Activated CD8-positive, alpha-beta memory T cell treated with anti-CD3 and anti-CD28 coated beads for 24 hours (primary cell): ENCODE measurements around the gene KRT23.

Source experiments
- DNase-seq: peaks from one replicate; pipeline ENCODE4 v3.0.0-alpha.2; 2020

Gene KRT23, protein sequence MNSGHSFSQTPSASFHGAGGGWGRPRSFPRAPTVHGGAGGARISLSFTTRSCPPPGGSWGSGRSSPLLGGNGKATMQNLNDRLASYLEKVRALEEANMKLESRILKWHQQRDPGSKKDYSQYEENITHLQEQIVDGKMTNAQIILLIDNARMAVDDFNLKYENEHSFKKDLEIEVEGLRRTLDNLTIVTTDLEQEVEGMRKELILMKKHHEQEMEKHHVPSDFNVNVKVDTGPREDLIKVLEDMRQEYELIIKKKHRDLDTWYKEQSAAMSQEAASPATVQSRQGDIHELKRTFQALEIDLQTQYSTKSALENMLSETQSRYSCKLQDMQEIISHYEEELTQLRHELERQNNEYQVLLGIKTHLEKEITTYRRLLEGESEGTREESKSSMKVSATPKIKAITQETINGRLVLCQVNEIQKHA

GRCh38 chr17:40937384-40937819 is at the start of gene KRT23:
TSS of gene KRT23 (minus strand) at chr17:40937646. CDS start at chr17:40936603, 1,043 bp downstream.
- DNase-seq, result no peak

GRCh38 chr17:40986920-40987319 is 49.5 kb upstream of the KRT23 start:
- DNase-seq, result no peak

DNA sequence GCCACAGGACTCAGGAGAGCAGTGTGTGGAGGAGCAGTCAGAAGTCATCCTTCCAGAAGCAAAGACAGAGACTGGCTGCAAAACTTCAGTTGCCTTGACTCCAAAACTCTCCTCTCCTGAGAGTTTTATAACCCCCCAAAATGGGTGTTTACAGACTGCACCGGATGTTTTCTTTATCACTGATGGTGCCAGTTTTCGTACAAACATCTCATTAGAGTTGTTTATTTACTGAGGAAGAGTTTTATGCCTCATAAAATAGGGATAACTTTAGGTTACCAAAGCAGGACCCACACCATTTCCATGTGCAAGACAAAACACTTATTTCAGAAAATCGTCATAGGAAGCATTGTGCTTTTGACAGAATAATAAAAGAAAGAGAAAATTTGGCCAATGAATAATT is 46.8 kb upstream of the KRT23 start, which contains the start of gene KRT40:
KRT40 (minus strand) TSS at position 101 of the 400 bp plus-strand sequence; CDS start at position 48, 53 bp downstream.
- DNase-seq, result no peak

DNA sequence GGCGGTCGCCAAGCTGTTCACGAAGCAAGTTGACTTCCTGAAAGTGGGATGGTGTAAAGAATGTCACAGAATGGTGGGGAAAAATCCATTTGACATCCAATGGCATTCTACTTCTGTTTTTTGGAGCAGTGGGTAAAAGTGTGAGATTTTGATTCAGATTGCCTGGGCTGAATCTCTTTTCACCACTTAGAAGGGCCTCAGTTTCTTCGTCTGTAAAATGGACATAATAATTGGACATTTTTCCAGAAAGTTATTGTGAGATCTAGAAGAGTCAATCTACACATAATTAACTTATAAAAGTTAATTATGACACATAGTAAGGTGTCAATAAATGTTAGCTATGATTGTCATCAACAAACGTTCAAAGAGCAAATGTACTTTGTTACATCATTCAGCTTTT is 43.7 kb upstream of the KRT23 start:
- DNase-seq, result no peak

- DNase-seq, result no peak
Measured at GRCh38 chr17:40980596-40980995, 43.1 kb upstream of the KRT23 start.

- no peak for DNase-seq
Measured at GRCh38 chr17:40980117-40980516, 42.7 kb upstream of the KRT23 start.

DNA sequence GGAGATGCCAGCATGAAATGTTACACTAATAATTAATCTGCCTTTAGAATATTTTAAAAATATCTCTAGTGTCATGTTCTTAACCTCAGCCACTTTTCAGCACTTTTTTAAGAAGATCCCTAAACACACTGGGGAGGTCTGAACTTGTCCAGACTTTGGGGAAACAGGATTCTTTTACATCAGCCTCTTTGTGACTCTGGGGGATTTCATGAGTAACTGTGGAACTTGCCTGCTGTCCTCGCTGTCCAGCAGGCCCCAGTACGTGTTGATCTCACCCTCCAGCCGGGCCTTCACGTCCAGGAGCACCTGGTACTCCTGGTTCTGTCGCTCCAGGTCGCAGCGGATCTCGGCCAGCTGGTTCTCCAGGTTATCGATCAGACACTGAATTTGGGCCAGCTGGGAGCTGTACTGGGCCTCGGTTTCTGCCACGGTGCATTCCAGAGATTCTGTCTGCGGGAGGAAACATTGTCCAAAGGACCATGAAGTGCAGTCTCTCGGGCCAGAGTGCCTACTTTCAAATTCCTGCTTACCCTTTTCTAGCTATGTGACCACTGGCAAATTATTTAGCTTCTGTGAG is 41.2 kb upstream of the KRT23 start:
- no peak for DNase-seq

- no peak for DNase-seq
Measured at GRCh38 chr17:40975516-40975915, 38.1 kb upstream of the KRT23 start.

- DNase-seq, result no peak
Measured at GRCh38 chr17:40974366-40974765, 36.9 kb upstream of the KRT23 start.

GRCh38 chr17:40967582-40967981 is 30.1 kb upstream of the KRT23 start:
- DNase-seq, result no peak

GRCh38 chr17:40966848-40967247 is 29.4 kb upstream of the KRT23 start, which contains the start of gene KRT39:
TSS of gene KRT39 (minus strand) at chr17:40966948. CDS start at chr17:40966856, 92 bp downstream.
- no peak for DNase-seq

DNA sequence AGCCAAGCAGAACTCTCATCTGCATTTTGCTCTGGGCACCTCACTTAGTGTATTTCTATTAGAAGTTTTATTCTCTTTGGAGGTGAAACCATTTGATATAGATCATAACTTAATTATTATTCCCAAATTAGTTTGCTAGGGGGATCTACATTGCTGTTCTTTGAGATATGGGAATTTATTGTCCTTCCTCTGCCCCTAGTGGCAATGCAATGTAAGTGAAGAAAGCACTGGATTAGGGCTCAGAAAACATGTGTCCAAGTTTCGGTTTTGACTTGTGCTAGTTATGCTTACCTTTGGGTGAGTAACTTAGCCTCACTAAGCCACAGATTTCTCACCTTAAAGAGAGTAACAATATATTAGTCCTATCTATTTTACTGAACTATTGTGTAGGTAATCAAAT is 26.4 kb upstream of the KRT23 start:
- DNase-seq, result no peak

DNA sequence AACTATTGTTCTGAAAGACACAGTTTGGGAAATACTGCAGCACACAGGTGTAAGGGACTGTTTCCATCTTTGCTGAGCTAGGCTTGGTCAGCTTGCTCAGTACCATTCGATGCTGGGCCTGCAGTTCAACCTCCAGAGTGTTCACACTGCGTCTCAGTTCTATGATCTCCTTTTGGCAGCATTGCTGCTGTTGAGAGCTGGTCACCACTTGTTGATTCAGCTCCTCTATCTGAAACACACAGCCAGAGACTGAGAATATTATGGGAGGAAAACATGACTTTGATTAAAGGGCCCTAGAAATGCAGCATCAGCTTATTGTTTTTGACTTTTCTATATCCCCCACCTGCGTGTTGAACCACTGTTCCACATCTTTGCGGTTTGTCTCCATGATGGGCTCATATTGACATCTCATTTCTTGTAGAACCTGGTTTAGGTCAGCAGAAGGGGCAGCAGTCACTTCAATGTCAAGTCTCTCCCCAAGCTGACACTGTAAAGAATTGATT is 24.7 kb upstream of the KRT23 start:
- DNase-seq, result no peak

DNA sequence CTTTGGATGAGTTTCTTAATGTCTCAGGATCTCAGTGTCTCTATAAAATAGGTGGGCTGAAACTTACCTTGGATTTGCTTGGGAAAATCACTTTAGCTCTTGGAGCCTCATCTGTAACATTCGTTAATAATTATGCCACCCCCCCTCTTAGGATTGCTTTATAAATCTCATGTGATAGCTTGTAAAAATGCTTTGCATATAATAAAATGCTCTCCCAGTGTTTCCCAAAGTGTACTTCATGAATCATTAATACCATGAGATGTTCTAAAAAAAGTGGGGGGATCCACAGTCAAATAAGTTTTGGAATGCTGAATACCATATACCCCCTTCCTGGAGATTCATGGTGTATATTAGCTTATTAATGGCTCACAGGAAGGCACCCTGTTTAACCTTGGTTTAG is 24.1 kb upstream of the KRT23 start:
- DNase-seq, result no peak

DNA sequence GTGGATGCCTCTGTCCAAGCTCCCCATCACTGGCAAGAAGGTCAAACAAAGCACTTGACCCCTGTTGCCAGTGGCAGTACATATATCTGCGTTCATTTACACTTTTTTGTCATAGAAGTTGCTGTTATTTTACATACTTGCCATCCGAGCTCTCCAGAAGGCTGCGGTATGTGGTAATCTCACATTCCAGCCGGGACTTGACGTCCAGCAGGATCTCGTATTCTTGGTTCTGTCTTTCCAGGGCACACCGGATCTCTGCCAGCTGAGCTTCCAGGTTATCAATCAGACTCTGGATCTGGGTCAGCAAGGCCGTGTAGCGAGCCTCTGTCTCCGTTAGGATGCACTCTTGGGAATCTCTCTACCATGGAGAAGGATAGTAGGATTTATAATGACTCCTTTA is 22.7 kb upstream of the KRT23 start:
- DNase-seq, result no peak

DNA sequence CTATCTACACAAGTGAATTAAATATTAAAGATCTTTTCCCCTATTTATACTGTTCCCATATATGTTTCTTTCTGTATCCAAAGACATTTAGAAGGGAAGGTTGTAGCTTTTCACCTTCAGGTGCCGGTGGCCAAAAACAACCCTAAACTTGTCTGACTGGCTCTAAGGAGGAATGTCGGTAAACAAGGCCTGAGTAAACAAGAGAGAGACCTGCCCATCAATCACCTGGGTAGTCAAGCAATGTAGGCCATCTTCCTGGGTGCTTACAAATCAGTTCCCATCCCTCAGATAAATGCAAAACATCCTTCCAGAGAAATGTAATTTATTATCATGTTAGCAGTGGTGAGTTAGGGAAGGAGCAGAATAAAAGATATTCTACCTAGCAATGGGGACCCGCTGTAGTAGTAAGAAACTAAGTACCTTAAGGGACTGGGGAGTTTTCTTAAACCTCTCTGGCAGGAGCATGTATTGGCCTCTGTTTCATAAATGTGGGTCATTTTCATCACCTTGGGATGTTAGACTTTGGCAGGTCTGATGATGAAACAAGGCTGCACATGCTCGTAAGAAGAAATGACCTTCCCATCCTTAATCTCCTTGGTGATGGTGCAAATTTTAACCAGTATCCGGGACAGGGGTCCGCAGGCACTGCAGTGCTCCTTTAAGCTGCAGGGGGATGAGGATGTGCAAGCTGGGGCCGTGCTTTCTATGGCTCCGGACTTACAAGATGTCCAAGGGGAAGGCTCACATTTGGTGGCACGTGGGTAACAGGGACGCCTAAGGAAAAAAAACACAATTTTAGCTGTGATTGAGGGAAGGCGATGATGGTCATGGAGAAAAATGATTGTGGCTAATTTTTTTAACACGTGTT is 20.9 kb upstream of the KRT23 start:
- DNase-seq, result no peak

DNA sequence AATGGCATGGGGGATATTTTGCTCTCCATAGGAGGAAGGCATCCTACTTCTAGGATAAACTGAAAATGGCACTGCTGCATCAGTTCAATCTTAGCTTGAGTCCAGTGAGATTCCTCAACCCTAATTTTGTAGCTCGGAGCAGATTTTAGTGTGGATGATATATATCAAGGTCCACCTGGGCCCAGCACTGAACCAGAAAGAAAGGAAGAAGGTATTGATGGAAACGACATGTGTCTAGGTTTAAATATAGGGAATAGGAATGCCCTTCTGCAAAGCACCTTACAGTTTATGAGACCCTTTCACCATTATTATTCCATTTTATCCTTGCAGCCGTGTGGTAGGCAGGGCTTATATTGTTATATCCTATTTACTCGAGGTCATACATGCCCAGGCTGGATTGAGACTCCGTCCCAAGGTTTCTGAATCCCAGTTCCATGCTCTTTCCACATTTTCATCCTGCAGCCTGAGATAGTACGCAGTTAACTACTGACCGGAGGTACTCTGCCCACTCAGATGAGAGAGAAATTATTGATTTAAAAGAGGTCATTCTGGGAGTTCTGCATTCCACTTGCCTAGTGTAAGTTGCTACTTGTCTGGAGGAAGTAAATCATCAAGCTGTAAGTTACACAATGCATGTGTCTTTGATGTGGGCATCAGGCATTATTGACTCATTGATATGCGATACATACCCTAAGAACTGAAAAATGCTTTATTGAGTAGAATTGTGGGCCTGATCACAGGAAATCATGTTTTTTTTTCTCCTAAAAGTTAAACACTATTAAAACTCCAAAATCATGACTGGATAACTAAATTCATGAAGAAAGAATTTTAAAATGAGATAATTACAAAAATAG is 19.2 kb upstream of the KRT23 start:
- no peak for DNase-seq

DNA sequence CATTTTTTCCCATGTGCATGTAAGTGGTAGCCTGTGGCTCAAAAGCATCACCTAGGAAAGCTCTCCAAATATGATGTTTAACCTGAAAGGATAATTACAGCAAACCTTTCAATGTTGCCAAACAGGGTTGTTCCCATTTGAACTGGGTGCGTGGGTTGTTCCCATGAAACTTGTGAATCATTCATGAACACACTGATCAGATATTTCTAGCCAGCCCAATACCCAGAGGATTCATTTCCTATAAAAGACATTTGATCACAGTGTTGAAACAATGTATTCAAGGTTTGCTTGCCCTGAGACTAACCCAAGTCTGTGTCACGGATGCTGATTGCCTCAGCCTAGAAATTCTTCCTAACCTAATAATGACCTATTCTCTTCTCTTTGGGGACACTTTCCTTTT is 16.4 kb upstream of the KRT23 start:
- no peak for DNase-seq

DNA sequence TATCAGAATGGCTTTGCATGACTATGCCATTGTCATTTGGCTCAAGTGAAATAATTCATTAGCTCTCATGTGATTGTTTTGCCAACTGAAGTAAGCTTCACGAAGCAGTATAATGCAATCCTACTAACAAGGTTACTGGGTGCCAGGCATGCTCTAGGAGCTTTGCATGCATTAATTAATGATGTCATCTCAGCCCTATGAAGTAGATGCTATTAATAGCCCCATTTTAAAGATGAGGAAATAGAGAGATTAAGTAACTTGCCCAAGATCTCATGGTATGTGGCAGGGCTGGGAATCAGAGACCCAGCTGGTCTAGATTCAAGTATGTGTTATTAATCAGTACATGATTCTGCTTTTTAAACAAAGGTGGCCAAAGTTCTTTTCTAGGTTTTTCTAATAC is 15.2 kb upstream of the KRT23 start:
- no peak for DNase-seq

DNA sequence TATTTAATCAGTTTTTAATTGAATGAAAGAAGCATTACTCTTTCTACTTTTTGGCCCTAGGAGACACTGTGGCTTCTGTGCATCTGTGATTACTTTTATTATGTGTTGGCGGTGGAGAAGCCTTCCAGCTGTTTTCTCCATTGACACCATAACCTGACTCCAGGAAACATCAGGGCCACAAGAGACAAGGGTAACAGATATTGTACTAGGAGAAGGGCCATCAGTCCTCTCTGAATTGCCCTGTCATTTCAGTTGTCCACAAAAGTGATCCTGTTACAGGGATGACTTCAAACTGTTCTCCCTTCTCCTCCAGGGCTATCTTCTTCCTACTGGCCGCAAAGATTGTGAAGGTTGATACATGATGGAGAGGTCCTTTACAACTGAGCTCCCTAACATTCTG is 14.7 kb upstream of the KRT23 start:
- DNase-seq, result no peak

- no peak for DNase-seq
Measured at GRCh38 chr17:40951011-40951622, 13.7 kb upstream of the KRT23 start.

DNA sequence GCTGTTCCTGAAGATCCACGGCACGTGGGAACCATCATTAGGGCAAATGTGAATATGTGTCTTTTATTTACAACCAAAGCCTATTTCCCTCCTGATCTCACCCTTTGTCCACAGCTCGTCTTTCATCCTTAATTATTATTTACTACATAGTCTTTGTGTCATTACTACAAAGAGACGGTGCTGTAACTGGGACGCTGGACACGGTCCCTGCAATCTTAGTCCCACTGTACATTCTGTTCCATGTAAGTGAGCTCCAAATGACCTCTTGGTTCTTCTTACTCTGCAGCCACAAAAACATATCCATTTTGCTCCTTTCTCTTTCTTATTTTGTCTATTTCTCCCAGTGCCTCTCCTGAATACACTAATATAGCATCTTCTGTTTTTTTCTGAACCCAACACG is 12.7 kb upstream of the KRT23 start:
- DNase-seq, result no peak
